Left lung (tissue), 10 donors: ENCODE results near the gene RPRD2. TPM values are rescaled to one million over a fixed set of nuclear protein-coding genes. Genes with fewer than 3 reads are reported as not detected.
A peak's percentile ranks its signal among the peaks of the same experiment; 100 is the strongest.

Source experiments
- ATAC-seq: fragments of 200-7000 bp; cut with Tn5 transposase; one replicate; pipeline ENCODE4 v1.9.1; 2020; ENCODE audit warnings: moderate library complexity
- DNase-seq, 4 donors: peaks; one replicate each; pipeline ENCODE4 v3.0.0-alpha.2; 2013 to 2020
- H3K27ac ChIP-seq, 2 donors: fragments of 200-600 bp; sonication (generic) in 1 of 2; one replicate each; pipeline versions ENCODE4 v1.5.0 to v1.8.0; 2020 to 2021
- H3K27me3 ChIP-seq, 2 donors: fragments of 200-600 bp; sonication (generic) in 1 of 2; one replicate each; pipeline versions ENCODE4 v1.5.0 to v1.8.0; 2020 to 2021
- H3K36me3 ChIP-seq, 2 donors: fragments of 200-600 bp; sonication (generic) in 1 of 2; one replicate each; pipeline versions ENCODE4 v1.5.0 to v1.8.0; 2020 to 2021
- H3K4me1 ChIP-seq, 2 donors: fragments of 200-600 bp; one replicate each; pipeline ENCODE4 v1.8.0; 2021
- H3K4me3 ChIP-seq, 2 donors: fragments of 200-600 bp; sonication (generic) in 1 of 2; one replicate each; pipeline versions ENCODE4 v1.5.0 to v1.8.0; 2020 to 2021; ENCODE audit warnings: mild to moderate bottlenecking in 1 of 2
- H3K9me3 ChIP-seq, 2 donors: fragments of 200-600 bp; sonication (generic) in 1 of 2; one replicate each; pipeline versions ENCODE4 v1.5.0 to v1.8.0; 2020 to 2021
- intact Hi-C, 2 donors: fragments of 100-400 bp; cut with DNase I; formaldehyde crosslinking; loops; one replicate each; pipeline versions ENCODE4 v1.11.2 to v1.14.2; 2022
- polyA plus RNA-seq, 6 donors: library from polyadenylated mRNA; unstranded; fragments of 120-200 nt; gene quantifications; one replicate each; pipeline ENCODE4 v1.2.1, GENCODE V29; 2013; ENCODE audit not compliant: insufficient read length in 6 of 6
- total RNA-seq, 2 donors: library from RNA; stranded (reverse); fragmentation: NEBNext Ultra II Directional; extraction: Animal tissue kit (Norgen Biotek cat#: 25700); gene quantifications; one replicate each; pipeline ENCODE4 v1.2.1, GENCODE V29; 2021
- TF ChIP-seq, protein P1 (sequence below), 2 donors: fragments of 200-600 bp; sonication (generic) in 1 of 2; IDR thresholded peaks; one replicate each; pipeline versions ENCODE4 v1.5.0 to v1.8.0; 2021; ENCODE audit warnings: antibody characterized with exemption in 2 of 2
- donor health status: DM: no; HTN: yes; CAD: no.
- donor health status: DM: no; HTN: no; CAD: no.

RPRD2 gene
- total and polyA plus RNA-seq, 8 donors: 26.2 to 43.8 (median 42.3) TPM

DNA sequence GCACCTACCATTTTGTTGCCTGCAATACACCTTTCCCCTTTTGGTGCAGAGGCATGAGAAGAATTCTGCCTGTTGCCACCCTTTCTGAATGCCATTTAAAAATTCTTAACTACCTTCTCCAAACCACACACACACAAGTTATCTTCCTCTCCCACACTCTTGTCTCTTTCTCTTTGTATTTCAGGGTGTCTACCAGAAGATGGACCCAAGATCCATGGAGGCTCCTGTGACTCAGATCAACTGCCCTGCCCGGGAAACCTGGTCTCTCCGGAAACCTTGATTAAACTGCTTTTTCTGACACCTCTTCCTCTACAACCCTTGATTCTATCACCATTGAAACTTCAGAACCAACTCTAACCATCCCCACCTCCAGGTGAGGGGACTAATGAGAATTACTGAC lies 120.9 kb downstream of the RPRD2 start:
- DNase-seq: no peak
- Histone ChIP-seq H3K9me3 (no peaks in the 10 kb centered on the region), H3K27ac (no peak overlapping the region), H3K27me3 (no peaks in the 10 kb centered on the region), H3K4me1 (peaks cover 0 to 11% of the 10 kb centered on the region in 2 donors), H3K36me3 (peaks cover 0 to 9% of the 10 kb centered on the region in 2 donors), H3K4me3 (no peak overlapping the region)
- TF ChIP-seq, protein P1, sequence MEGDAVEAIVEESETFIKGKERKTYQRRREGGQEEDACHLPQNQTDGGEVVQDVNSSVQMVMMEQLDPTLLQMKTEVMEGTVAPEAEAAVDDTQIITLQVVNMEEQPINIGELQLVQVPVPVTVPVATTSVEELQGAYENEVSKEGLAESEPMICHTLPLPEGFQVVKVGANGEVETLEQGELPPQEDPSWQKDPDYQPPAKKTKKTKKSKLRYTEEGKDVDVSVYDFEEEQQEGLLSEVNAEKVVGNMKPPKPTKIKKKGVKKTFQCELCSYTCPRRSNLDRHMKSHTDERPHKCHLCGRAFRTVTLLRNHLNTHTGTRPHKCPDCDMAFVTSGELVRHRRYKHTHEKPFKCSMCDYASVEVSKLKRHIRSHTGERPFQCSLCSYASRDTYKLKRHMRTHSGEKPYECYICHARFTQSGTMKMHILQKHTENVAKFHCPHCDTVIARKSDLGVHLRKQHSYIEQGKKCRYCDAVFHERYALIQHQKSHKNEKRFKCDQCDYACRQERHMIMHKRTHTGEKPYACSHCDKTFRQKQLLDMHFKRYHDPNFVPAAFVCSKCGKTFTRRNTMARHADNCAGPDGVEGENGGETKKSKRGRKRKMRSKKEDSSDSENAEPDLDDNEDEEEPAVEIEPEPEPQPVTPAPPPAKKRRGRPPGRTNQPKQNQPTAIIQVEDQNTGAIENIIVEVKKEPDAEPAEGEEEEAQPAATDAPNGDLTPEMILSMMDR (IDR thresholded peaks at IDR 0.05): no peak
- ATAC-seq: no peak
- intact Hi-C loops: no loop called here

- intact Hi-C loops: no loop called here
- DNase-seq: peak; percentile 87 to 97 (median 94)
- Histone ChIP-seq H3K9me3 (no peaks in the 10 kb centered on the region), H3K27me3 (no peaks in the 10 kb centered on the region), H3K36me3 (peaks cover 0 to 32% of the 10 kb centered on the region in 2 donors), H3K4me1 (peaks cover 0 to 11% of the 10 kb centered on the region in 2 donors), H3K27ac (peak within 1 kb of the TSS; percentile 65 to 83), H3K4me3 (peak within 1 kb of the TSS; percentile 56 to 87)
- TF ChIP-seq, protein P1 (IDR thresholded peaks at IDR 0.05): peak; percentile 14 to 67
- peak; percentile 100 for ATAC-seq
Measured at GRCh38 chr1:150486966-150487762, 123.2 kb downstream of the RPRD2 start, which contains the start of gene TARS2. Gene TARS2 (plus strand): TSS chr1:150487419. CDS start chr1:150487451, 32 bp downstream.

DNA sequence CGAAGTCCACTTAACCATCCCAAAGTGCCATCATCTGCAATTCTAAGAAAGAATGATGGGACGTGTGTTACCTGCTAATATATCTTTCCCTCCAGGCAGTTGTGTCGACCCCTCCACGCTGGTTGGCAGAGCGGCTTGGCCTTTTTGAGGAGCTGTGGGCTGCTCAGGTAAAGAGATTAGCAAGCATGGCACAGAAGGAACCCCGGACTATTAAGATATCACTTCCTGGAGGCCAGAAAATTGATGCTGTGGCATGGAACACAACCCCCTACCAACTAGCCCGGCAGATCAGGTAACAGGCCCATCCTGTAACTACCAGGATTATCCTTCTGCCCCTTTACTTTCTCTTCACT lies 123.8 kb downstream of the RPRD2 start:
- Histone ChIP-seq H3K27me3 (no peaks in the 10 kb centered on the region), H3K4me1 (peaks cover 0 to 11% of the 10 kb centered on the region in 2 donors), H3K9me3 (no peaks in the 10 kb centered on the region), H3K27ac (peak overlapping the region; percentile 8 to 83), H3K36me3 (peaks cover 0 to 38% of the 10 kb centered on the region in 2 donors), H3K4me3 (peak overlapping the region; percentile 56 to 87)
- ATAC-seq (no peak), DNase-seq (peak in 1 of 4 donors; percentile 29)
- TF ChIP-seq, protein P1 (IDR thresholded peaks at IDR 0.05): no peak
- intact Hi-C loops: no loop called here

GRCh38 chr1:150493175-150493574 lies 129.2 kb downstream of the RPRD2 start:
- Histone ChIP-seq H3K36me3 (peaks cover 0 to 90% of the 10 kb centered on the region in 2 donors), H3K4me3 (no peak overlapping the region), H3K27ac (no peak overlapping the region), H3K9me3 (no peaks in the 10 kb centered on the region), H3K4me1 (peaks cover 0 to 4% of the 10 kb centered on the region in 2 donors), H3K27me3 (no peaks in the 10 kb centered on the region)
- intact Hi-C loops: no loop called here
- DNase-seq (no peak), ATAC-seq (no peak)
- TF ChIP-seq, protein P1 (IDR thresholded peaks at IDR 0.05): no peak

- peak in 1 of 4 donors; percentile 63 for DNase-seq
- peaks cover 0 to 76% of the 10 kb centered on the region in 2 donors for H3K36me3 ChIP-seq
- TF ChIP-seq, protein P1 (IDR thresholded peaks at IDR 0.05): no peak
- H3K27me3 ChIP-seq: no peaks in the 10 kb centered on the region
- intact Hi-C loops: no loop called here
- no peak for ATAC-seq
- no peak overlapping the region for H3K27ac ChIP-seq
- H3K4me3 ChIP-seq: no peak overlapping the region
- H3K4me1 ChIP-seq: no peaks in the 10 kb centered on the region
- no peaks in the 10 kb centered on the region for H3K9me3 ChIP-seq
Measured at GRCh38 chr1:150498342-150498741, 134.4 kb downstream of the RPRD2 start.
